Esophagus muscularis mucosa (tissue), 4 donors: ENCODE results near the gene TTLL3. TPM values are rescaled to one million over a fixed set of nuclear protein-coding genes. Genes with fewer than 3 reads are reported as not detected.

Source experiments
- DNase-seq: peaks from one replicate; pipeline ENCODE4 v3.0.0-alpha.2; 2017; ENCODE audit errors: extremely low spot score
- H3K27ac ChIP-seq, 4 donors: fragments of 200-600 bp; sonication (generic); replicated peaks in 1 of 4; 1 replicate in 3 of 4; 2 replicates in 1 of 4; pipeline ENCODE4 v1.5.1; 2016 to 2019; ENCODE audit warnings: mild to moderate bottlenecking in 1 of 4
- H3K27me3 ChIP-seq, 4 donors: fragments of 200-600 bp; sonication (generic); one replicate each; pipeline versions ENCODE4 v1.5.1 to v1.6.0; 2016 to 2019
- H3K36me3 ChIP-seq, 4 donors: fragments of 200-600 bp; sonication (generic); one replicate each; pipeline ENCODE4 v1.5.1; 2016 to 2019
- H3K4me1 ChIP-seq, 4 donors: fragments of 200-600 bp; sonication (generic); one replicate each; pipeline ENCODE4 v1.5.1; 2016 to 2019
- H3K4me3 ChIP-seq, 4 donors: fragments of 200-600 bp; sonication (generic); 1 replicate in 2 of 4; 2 replicates in 2 of 4; pipeline ENCODE4 v1.5.1; 2016 to 2019; ENCODE audit warnings: mild to moderate bottlenecking in 4 of 4, moderate library complexity in 1 of 4
- H3K9me3 ChIP-seq, 4 donors: fragments of 200-600 bp; sonication (generic); 1 replicate in 3 of 4; 2 replicates in 1 of 4; pipeline ENCODE4 v1.5.1; 2016 to 2019
- EP300 ChIP-seq: sonication (generic); formaldehyde crosslinking; IDR thresholded peaks from one replicate; pipeline ENCODE4 v1.6.1; 2017; ENCODE audit warnings: antibody characterized with exemption
- POLR2A ChIP-seq: fragments of 450-650 bp; IDR thresholded peaks from one replicate; pipeline ENCODE4 v1.6.1; 2017; ENCODE audit warnings: antibody characterized with exemption, moderate library complexity, mild to moderate bottlenecking, low read depth
- POLR2AphosphoS5 ChIP-seq, 2 donors: sonication (generic); formaldehyde crosslinking; IDR thresholded peaks; one replicate each; pipeline ENCODE4 v1.6.1; 2017; ENCODE audit warnings: antibody characterized with exemption in 2 of 2
- WGBS: methylation state at CpG from one replicate; pipeline ENCODE4 v1.1.5; 2018; 5-methylcytosine and 5-hydroxymethylcytosine counted together
- intact Hi-C: fragments of 100-400 bp; cut with DNase I; formaldehyde crosslinking; loops from one replicate; pipeline ENCODE4 v1.15.1; 2023
- total RNA-seq, 4 donors: library from RNA; depleted of rRNA; stranded (reverse); fragments of >200 nt; gene quantifications; one replicate each; pipeline versions ENCODE4 v1.1.0 to v1.2.1, GENCODE V29; 2016
- TF ChIP-seq, protein P1 (sequence below), 3 experiments: fragments of 200-600 bp in 2 of 3; fragments of 450-650 bp in 1 of 3; sonication (generic) in 2 of 3; IDR thresholded peaks; one replicate each; pipeline ENCODE4 v1.5.1; 2017 to 2019; ENCODE audit warnings: antibody characterized with exemption in 3 of 3, mild to moderate bottlenecking in 2 of 3, moderate library complexity in 1 of 3

TTLL3 gene
- total RNA-seq, 4 donors from 2014 or later: 15.5 to 56.5 (median 25.6) TPM

GRCh38 chr3:9778143-9779074 is 31.7 kb upstream of the TTLL3 start:
- Histone ChIP-seq H3K4me3 (no peak overlapping the region), H3K27ac (no peak overlapping the region), H3K4me1 (peaks cover 3 to 26% (median 10%) of the 10 kb centered on the region in 4 donors), H3K9me3 (no peaks in the 10 kb centered on the region), H3K36me3 (peaks cover 20 to 46% (median 38%) of the 10 kb centered on the region in 4 donors), H3K27me3 (no peaks in the 10 kb centered on the region)
- WGBS: 67% methylated on average over 5 of the region's 5 CpGs
- DNase-seq: no peak
- intact Hi-C loops: no loop called here
- TF ChIP-seq, protein P1, sequence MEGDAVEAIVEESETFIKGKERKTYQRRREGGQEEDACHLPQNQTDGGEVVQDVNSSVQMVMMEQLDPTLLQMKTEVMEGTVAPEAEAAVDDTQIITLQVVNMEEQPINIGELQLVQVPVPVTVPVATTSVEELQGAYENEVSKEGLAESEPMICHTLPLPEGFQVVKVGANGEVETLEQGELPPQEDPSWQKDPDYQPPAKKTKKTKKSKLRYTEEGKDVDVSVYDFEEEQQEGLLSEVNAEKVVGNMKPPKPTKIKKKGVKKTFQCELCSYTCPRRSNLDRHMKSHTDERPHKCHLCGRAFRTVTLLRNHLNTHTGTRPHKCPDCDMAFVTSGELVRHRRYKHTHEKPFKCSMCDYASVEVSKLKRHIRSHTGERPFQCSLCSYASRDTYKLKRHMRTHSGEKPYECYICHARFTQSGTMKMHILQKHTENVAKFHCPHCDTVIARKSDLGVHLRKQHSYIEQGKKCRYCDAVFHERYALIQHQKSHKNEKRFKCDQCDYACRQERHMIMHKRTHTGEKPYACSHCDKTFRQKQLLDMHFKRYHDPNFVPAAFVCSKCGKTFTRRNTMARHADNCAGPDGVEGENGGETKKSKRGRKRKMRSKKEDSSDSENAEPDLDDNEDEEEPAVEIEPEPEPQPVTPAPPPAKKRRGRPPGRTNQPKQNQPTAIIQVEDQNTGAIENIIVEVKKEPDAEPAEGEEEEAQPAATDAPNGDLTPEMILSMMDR (IDR thresholded peaks at IDR 0.05): no peak
- TF ChIP-seq POLR2A (no peak), POLR2AphosphoS5 (IDR thresholded peaks at IDR 0.05) (no peak), EP300 (no peak)

DNA sequence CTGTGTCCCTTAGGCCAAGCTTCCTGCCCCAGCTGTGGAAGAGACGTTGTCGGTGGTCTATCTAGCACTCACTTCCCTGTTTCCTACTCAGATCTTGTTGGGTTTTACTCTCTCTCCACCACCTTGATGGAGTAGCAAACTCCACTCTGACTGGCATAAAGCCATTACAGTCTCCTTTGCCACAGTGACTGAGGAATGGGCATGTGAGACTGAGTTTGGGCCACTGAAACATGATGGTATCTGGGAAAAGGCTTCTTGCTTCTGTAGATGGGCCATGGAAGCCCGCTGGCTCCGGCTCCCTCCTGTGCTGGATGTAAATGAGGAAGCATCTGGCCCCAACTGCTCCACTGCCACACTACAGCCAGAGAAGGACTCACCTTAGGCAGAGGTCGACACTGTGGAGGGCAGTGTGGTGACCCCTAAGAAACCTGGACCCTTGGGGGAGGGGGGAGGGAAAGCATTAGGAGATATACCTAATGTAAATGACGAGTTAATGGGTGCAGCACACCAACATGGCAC is 30.9 kb upstream of the TTLL3 start:
- Histone ChIP-seq H3K4me3 (no peak overlapping the region), H3K4me1 (peaks cover 3 to 26% (median 10%) of the 10 kb centered on the region in 4 donors), H3K36me3 (peaks cover 26 to 53% (median 45%) of the 10 kb centered on the region in 4 donors), H3K27ac (no peak overlapping the region), H3K9me3 (no peaks in the 10 kb centered on the region), H3K27me3 (no peaks in the 10 kb centered on the region)
- 86% methylated on average over 5 of the region's 6 CpGs for WGBS
- TF ChIP-seq, protein P1 (IDR thresholded peaks at IDR 0.05): no peak
- no peak for TF ChIP-seq POLR2A
- no peak for TF ChIP-seq POLR2AphosphoS5 (IDR thresholded peaks at IDR 0.05)
- TF ChIP-seq EP300: no peak
- no peak for DNase-seq
- intact Hi-C loops: no loop called here

GRCh38 chr3:9779721-9780457 is 30.2 kb upstream of the TTLL3 start:
- Histone ChIP-seq H3K27me3 (no peaks in the 10 kb centered on the region), H3K36me3 (peaks cover 32 to 60% (median 52%) of the 10 kb centered on the region in 4 donors), H3K27ac (peak overlapping the region in 2 of 4 donors; percentile 29 to 53), H3K4me1 (peaks cover 3 to 26% (median 10%) of the 10 kb centered on the region in 4 donors), H3K9me3 (no peaks in the 10 kb centered on the region), H3K4me3 (no peak overlapping the region)
- 91% methylated on average over 5 of the region's 8 CpGs for WGBS
- intact Hi-C loops: no loop called here
- TF ChIP-seq, protein P1 (IDR thresholded peaks at IDR 0.05): no peak
- TF ChIP-seq POLR2AphosphoS5 (IDR thresholded peaks at IDR 0.05) (no peak), POLR2A (no peak), EP300 (no peak)
- no peak for DNase-seq

DNA sequence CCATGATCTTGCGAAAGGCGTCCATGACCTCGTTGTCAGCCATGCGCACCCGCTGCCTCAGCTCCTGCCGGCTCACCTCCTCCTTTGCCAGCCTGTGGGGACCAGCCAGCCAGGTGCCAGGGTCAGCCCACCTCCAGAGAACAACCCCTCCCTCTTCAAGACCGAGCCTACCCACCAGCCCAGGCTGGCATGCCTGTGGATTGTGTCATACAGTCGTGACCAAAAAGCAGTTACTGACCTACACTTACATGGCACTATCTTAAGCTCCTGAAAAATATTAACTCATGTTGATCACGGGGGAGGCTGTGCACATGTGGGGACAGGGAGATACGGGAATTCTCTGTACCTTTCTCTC is 29.6 kb upstream of the TTLL3 start:
- no peak for DNase-seq
- no peak overlapping the region for H3K4me3 ChIP-seq
- intact Hi-C loops: no loop called here
- H3K9me3 ChIP-seq: no peaks in the 10 kb centered on the region
- H3K4me1 ChIP-seq: peaks cover 3 to 26% (median 10%) of the 10 kb centered on the region in 4 donors
- TF ChIP-seq POLR2AphosphoS5 (IDR thresholded peaks at IDR 0.05) (no peak), POLR2A (no peak), EP300 (no peak)
- TF ChIP-seq, protein P1 (IDR thresholded peaks at IDR 0.05): no peak
- WGBS: 89% methylated on average over 10 of the region's 10 CpGs
- peaks cover 38 to 66% (median 57%) of the 10 kb centered on the region in 4 donors for H3K36me3 ChIP-seq
- H3K27ac ChIP-seq: peak overlapping the region in 2 of 4 donors; percentile 29 to 53
- no peaks in the 10 kb centered on the region for H3K27me3 ChIP-seq
